HG03469 (cell line): ENCODE data around the gene KLK11.

Experiments used
- ATAC-seq: cut with Tn5 transposase; IDR thresholded peaks from one replicate; pipeline ENCODE4 v1.9.1; 2021; ENCODE audit warnings: mild to moderate bottlenecking, moderate library complexity, moderate number of reproducible peaks; ENCODE audit not compliant: unreplicated experiment

KLK11 gene

GRCh38 chr19:51026554-51026831 lies at the start of gene KLK11:
Gene KLK11 (minus strand): TSS chr19:51026616. CDS start chr19:51025631, 985 bp downstream.
- ATAC-seq, result no peak

GRCh38 chr19:51075998-51076397 lies 49.6 kb upstream of the KLK11 start:
- ATAC-seq, result no peak

GRCh38 chr19:51071095-51071405 lies 44.6 kb upstream of the KLK11 start:
- no peak for ATAC-seq

GRCh38 chr19:51070334-51071094 lies 44.1 kb upstream of the KLK11 start:
- ATAC-seq, result no peak

GRCh38 chr19:51066393-51067186 lies 40.2 kb upstream of the KLK11 start:
- ATAC-seq, result no peak

- ATAC-seq, result no peak
Observed at GRCh38 chr19:51065221-51065960, 39.0 kb upstream of the KLK11 start.

- no peak for ATAC-seq
Observed at GRCh38 chr19:51064534-51065220, 38.3 kb upstream of the KLK11 start, which contains the start of gene KLK13. Gene KLK13 (minus strand): TSS chr19:51065092. CDS start chr19:51065067, 25 bp downstream.

GRCh38 chr19:51063664-51064063 lies 37.2 kb upstream of the KLK11 start:
- no peak for ATAC-seq

GRCh38 chr19:51060973-51061372 lies 34.6 kb upstream of the KLK11 start:
- ATAC-seq, result no peak

GRCh38 chr19:51060336-51060735 lies 33.9 kb upstream of the KLK11 start:
- ATAC-seq, result no peak

- no peak for ATAC-seq
Observed at GRCh38 chr19:51059715-51060114, 33.3 kb upstream of the KLK11 start.

GRCh38 chr19:51055866-51056265 lies 29.4 kb upstream of the KLK11 start:
- no peak for ATAC-seq

- no peak for ATAC-seq
Observed at GRCh38 chr19:51047031-51047335, 20.6 kb upstream of the KLK11 start.

- ATAC-seq, result no peak
Observed at GRCh38 chr19:51044327-51044726, 17.9 kb upstream of the KLK11 start.

GRCh38 chr19:51043497-51043896 lies 17.1 kb upstream of the KLK11 start:
- ATAC-seq, result no peak

GRCh38 chr19:51040151-51040550 lies 13.7 kb upstream of the KLK11 start:
- no peak for ATAC-seq

GRCh38 chr19:51036519-51036918 lies 10.1 kb upstream of the KLK11 start:
- ATAC-seq, result no peak

GRCh38 chr19:51034704-51035103 lies 8.3 kb upstream of the KLK11 start, which contains the start of gene KLK12:
Gene KLK12 (minus strand): TSS chr19:51035002. CDS start chr19:51034621, 381 bp downstream.
- ATAC-seq, result no peak

GRCh38 chr19:51031880-51032225 lies 5.4 kb upstream of the KLK11 start:
- ATAC-seq, result no peak

- no peak for ATAC-seq
Observed at GRCh38 chr19:51031220-51031879, 4.9 kb upstream of the KLK11 start.

GRCh38 chr19:51030631-51031030 lies 4.2 kb upstream of the KLK11 start:
- ATAC-seq, result no peak
